Natural killer cell (primary cell): ENCODE results near the gene ITGB4. TPM values are rescaled to one million over a fixed set of nuclear protein-coding genes. Genes with fewer than 3 reads are reported as not detected.
A peak's percentile ranks its signal among the peaks of the same experiment; 100 is the strongest.

Experiments used
- ATAC-seq, 3 donors: fragments of 150-1000 bp in 2 of 3; fragments of 200-7000 bp in 1 of 3; cut with Tn5 transposase; 1 replicate in 1 of 3; 2 replicates in 2 of 3; pipeline ENCODE4 v1.10.0; 2021; ENCODE audit warnings: mild to moderate bottlenecking in 2 of 3, moderate library complexity in 2 of 3
- DNase-seq, 2 donors: peaks; one replicate each; pipeline versions ENCODE4 v3.0.0 to v3.0.0-alpha.2; 2013 to 2021; ENCODE audit warnings: mixed read lengths in 1 of 2
- H3K27ac ChIP-seq: one replicate; pipeline ENCODE4 v1.5.1; 2013; ENCODE audit warnings: mild to moderate bottlenecking, low read length
- H3K27me3 ChIP-seq: one replicate; pipeline ENCODE4 v1.6.1; 2013; ENCODE audit warnings: low read length; ENCODE audit not compliant: control insufficient read depth, insufficient read depth
- H3K36me3 ChIP-seq: one replicate; pipeline ENCODE4 v1.6.1; 2013; ENCODE audit warnings: low read length; ENCODE audit not compliant: control insufficient read depth, insufficient read depth
- H3K4me1 ChIP-seq: one replicate; pipeline ENCODE4 v1.6.1; 2013; ENCODE audit warnings: low read length; ENCODE audit not compliant: control insufficient read depth, insufficient read depth
- H3K4me3 ChIP-seq: one replicate; pipeline ENCODE4 v1.5.1; 2013; ENCODE audit warnings: low read length
- H3K9me3 ChIP-seq: one replicate; pipeline ENCODE4 v1.6.1; 2013; ENCODE audit warnings: low read length; ENCODE audit not compliant: control insufficient read depth, insufficient read depth
- H3K27ac Mint-ChIP-seq, 2 donors: one replicate each; pipeline ENCODE4 v1.8.0; 2022; ENCODE audit warnings: mild to moderate bottlenecking in 2 of 2, mixed read lengths in 2 of 2, moderate library complexity in 1 of 2
- H3K27me3 Mint-ChIP-seq, 2 donors: one replicate each; pipeline ENCODE4 v1.8.0; 2022; ENCODE audit warnings: low read depth in 2 of 2, mixed read lengths in 2 of 2
- H3K36me3 Mint-ChIP-seq: one replicate; pipeline ENCODE4 v1.8.0; 2022; ENCODE audit warnings: mixed read lengths
- H3K4me1 Mint-ChIP-seq, 2 donors: one replicate each; pipeline ENCODE4 v1.8.0; 2022; ENCODE audit warnings: mixed read lengths in 2 of 2
- H3K4me3 Mint-ChIP-seq: one replicate; pipeline ENCODE4 v1.8.0; 2022; ENCODE audit warnings: mild to moderate bottlenecking, moderate library complexity, mixed read lengths
- H3K9me3 Mint-ChIP-seq, 2 donors: one replicate each; pipeline ENCODE4 v1.8.0; 2022; ENCODE audit warnings: mixed read lengths in 2 of 2
- WGBS: methylation state at CpG from one replicate; pipeline ENCODE4 v1.1.7; 2013; ENCODE audit warnings: missing lambda C conversion rate; ENCODE audit not compliant: insufficient coverage; 5-methylcytosine and 5-hydroxymethylcytosine counted together
- intact Hi-C: fragments of 100-400 bp; cut with micrococcal nuclease; formaldehyde crosslinking; loops from one replicate; pipeline ENCODE4 v1.14.2; 2022
- total RNA-seq, 4 donors: library from RNA; stranded (reverse); fragments of 120-200 nt in 1 of 4; gene quantifications; one replicate each; pipeline versions ENCODE4 v1.2.3 to v1.2.4, GENCODE V29; 2013 to 2022
- TF ChIP-seq, protein P1 (sequence below): fragments of 200-600 bp; IDR thresholded peaks from one replicate; pipeline ENCODE4 v1.8.0; 2022; ENCODE audit warnings: antibody characterized with exemption

Gene ITGB4
- total RNA-seq, 3 donors from 2014 or later (not counting 1 experiment from before 2014, with no cell fraction given), result 0.38 to 1.0 (median 0.68) TPM

DNA sequence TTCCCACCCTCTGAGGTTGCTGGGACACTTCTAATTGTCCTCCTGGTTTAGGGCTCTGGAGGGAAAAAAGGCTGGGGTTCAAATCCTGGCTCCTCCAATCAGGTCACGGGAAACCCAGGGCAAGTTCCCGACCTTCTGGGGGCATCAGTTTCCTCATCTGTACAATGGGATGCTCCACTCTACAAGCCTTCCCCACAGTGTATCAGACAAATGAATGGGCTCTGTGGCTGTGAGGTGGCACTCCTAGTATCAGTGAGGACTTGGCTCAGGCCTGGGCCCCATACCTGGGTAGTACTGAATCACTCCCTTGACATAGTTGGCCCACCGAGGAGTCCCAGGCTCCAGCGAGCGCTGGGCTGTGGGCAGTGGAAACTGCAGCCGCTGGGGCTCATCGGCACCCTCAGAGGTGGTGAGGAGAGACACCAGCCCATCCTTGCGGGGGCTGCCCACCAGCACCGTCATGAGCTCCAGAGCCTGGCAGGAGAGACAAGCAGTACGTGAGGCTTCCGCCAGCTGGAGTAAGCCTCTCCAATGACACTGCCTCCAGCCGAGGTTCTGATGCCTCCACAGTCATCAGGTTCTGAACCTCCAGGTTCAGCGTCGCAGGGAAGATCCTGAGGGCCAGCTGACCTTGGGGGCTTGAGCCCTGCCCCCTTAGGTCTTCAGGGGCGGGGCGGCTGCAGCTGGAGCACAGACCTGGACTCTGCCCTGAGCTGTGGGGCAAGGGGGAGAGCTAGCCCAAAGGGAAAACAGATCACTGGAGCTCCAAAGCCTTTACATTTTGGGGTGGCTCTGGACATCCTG is 42.6 kb downstream of the ITGB4 start:
- TF ChIP-seq, protein P1, sequence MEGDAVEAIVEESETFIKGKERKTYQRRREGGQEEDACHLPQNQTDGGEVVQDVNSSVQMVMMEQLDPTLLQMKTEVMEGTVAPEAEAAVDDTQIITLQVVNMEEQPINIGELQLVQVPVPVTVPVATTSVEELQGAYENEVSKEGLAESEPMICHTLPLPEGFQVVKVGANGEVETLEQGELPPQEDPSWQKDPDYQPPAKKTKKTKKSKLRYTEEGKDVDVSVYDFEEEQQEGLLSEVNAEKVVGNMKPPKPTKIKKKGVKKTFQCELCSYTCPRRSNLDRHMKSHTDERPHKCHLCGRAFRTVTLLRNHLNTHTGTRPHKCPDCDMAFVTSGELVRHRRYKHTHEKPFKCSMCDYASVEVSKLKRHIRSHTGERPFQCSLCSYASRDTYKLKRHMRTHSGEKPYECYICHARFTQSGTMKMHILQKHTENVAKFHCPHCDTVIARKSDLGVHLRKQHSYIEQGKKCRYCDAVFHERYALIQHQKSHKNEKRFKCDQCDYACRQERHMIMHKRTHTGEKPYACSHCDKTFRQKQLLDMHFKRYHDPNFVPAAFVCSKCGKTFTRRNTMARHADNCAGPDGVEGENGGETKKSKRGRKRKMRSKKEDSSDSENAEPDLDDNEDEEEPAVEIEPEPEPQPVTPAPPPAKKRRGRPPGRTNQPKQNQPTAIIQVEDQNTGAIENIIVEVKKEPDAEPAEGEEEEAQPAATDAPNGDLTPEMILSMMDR, result no peak
- peaks cover 4% of the 10 kb centered on the region for H3K36me3 ChIP-seq
- Mint-ChIP-seq H3K36me3 (no peaks in the 10 kb centered on the region), H3K27me3 (no peaks in the 10 kb centered on the region), H3K9me3 (no peaks in the 10 kb centered on the region), H3K27ac (peak overlapping the region in 1 of 2 donors; percentile 66), H3K4me1 (peaks cover 7 to 30% of the 10 kb centered on the region in 2 donors), H3K4me3 (peak overlapping the region; percentile 82)
- peaks cover 22% of the 10 kb centered on the region for H3K4me1 ChIP-seq
- no peak for DNase-seq
- WGBS, result 82% methylated on average over 16 of the region's 16 CpGs
- no peaks in the 10 kb centered on the region for H3K9me3 ChIP-seq
- intact Hi-C loops, result loop anchor here (2.0 kb wide), 1 partner anchor 15 kb away; a partner anchor contains a TSS
- no peaks in the 10 kb centered on the region for H3K27me3 ChIP-seq
- no peak for ATAC-seq
- H3K4me3 ChIP-seq, result peak overlapping the region; percentile 58
- no peak overlapping the region for H3K27ac ChIP-seq

- no peaks in the 10 kb centered on the region for H3K36me3 Mint-ChIP-seq
- TF ChIP-seq, protein P1, result no peak
- H3K4me1 ChIP-seq, result peaks cover 22% of the 10 kb centered on the region
- H3K27me3 ChIP-seq, result no peaks in the 10 kb centered on the region
- ATAC-seq (no peak), DNase-seq (no peak)
- H3K36me3 ChIP-seq, result peaks cover 4% of the 10 kb centered on the region
- 11% methylated on average over 14 of the region's 14 CpGs for WGBS
- H3K4me1 Mint-ChIP-seq, result peaks cover 7 to 30% of the 10 kb centered on the region in 2 donors
- H3K9me3 ChIP-seq, result no peaks in the 10 kb centered on the region
- no peaks in the 10 kb centered on the region for H3K27me3 Mint-ChIP-seq
- peak overlapping the region in 1 of 2 donors; percentile 66 for H3K27ac Mint-ChIP-seq
- peak overlapping the region; percentile 82 for H3K4me3 Mint-ChIP-seq
- H3K27ac ChIP-seq, result peak overlapping the region; percentile 41
- intact Hi-C loops, result loop anchor here (2.0 kb wide), 1 partner anchor 14 kb away; a partner anchor contains a TSS
- peak overlapping the region; percentile 58 for H3K4me3 ChIP-seq
- no peaks in the 10 kb centered on the region for H3K9me3 Mint-ChIP-seq
Measured at GRCh38 chr17:75764417-75764710, 43.1 kb downstream of the ITGB4 start.

GRCh38 chr17:75764711-75765421 is 43.6 kb downstream of the ITGB4 start, which contains the start of gene GALK1:
TSS of gene GALK1 (minus strand) at chr17:75765192. CDS start at chr17:75765136, 56 bp downstream.
- ATAC-seq, result peak; percentile 83 to 93 (median 93)
- H3K9me3 ChIP-seq, result no peaks in the 10 kb centered on the region
- intact Hi-C loops, result loop anchor here (2.0 kb wide), 1 partner anchor 14 kb away; a partner anchor contains a TSS
- Mint-ChIP-seq H3K4me3 (peak within 1 kb of the TSS; percentile 82), H3K36me3 (no peaks in the 10 kb centered on the region), H3K27me3 (no peaks in the 10 kb centered on the region), H3K4me1 (peaks cover 7 to 30% of the 10 kb centered on the region in 2 donors), H3K9me3 (no peaks in the 10 kb centered on the region), H3K27ac (peak within 1 kb of the TSS in 1 of 2 donors; percentile 66)
- under 1% methylated on average over 71 of the region's 71 CpGs for WGBS
- peak within 1 kb of the TSS; percentile 41 for H3K27ac ChIP-seq
- peaks cover under 1% of the 10 kb centered on the region for H3K36me3 ChIP-seq
- TF ChIP-seq, protein P1, result peak; percentile 75
- H3K4me1 ChIP-seq, result peaks cover 22% of the 10 kb centered on the region
- DNase-seq, result peak; percentile 56 to 87
- peak within 1 kb of the TSS; percentile 58 for H3K4me3 ChIP-seq
- H3K27me3 ChIP-seq, result no peaks in the 10 kb centered on the region
